DMS 273 (cell line): ENCODE measurements around the gene ARHGEF17.

Source experiments
- DNase-seq: peaks from one replicate; lab custom pipeline; 2025; ENCODE audit not compliant: unreplicated experiment; lab: John Stamatoyannopoulos, UW

Gene ARHGEF17

GRCh38 chr11:73379189-73379880 is 71.3 kb downstream of the ARHGEF17 start:
- no peak for DNase-seq

DNA sequence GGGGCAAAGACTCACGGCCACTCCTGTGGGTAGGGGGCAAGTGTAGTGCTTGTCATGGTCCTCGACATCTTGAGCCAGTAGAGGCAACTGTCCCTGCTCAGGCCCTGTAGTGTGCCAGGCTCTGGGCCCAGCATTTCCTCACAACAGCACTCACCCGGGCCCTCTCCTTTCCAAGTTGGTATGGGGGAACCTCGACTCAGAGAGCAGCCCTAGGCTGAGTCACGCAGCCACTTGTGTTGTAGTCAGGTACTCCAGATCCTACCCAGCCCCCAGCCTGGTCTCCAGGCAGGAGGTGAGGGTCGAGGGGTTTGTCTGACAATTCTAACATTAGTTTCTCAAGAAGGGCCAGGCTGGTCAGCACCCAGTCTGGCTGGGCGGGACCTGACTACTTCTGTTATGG is 72.3 kb downstream of the ARHGEF17 start:
- DNase-seq: no peak

- no peak for DNase-seq
Observed at GRCh38 chr11:73380897-73381410, 72.9 kb downstream of the ARHGEF17 start.

- DNase-seq: no peak
Observed at GRCh38 chr11:73381589-73381988, 73.5 kb downstream of the ARHGEF17 start.

- no peak for DNase-seq
Observed at GRCh38 chr11:73382183-73382582, 74.1 kb downstream of the ARHGEF17 start.

- no peak for DNase-seq
Observed at GRCh38 chr11:73382747-73383146, 74.7 kb downstream of the ARHGEF17 start.

GRCh38 chr11:73383249-73384124 is 75.4 kb downstream of the ARHGEF17 start:
- peak; percentile 31 for DNase-seq

DNA sequence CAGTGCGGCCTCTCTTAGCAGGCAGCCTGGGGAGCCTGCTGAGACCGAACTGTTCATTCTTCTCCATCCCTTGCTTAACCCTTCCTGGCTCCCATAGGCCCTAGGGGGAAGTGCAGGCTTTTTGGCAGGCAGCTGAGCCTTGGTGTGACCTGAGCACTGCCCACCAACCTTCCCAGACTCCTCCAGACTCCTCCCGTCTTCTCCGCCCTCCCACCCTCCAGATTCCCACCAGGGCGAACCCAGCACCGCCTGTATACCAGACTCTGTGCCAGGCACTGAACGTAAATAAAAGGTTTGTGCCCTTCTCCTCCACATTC is 76.0 kb downstream of the ARHGEF17 start:
- DNase-seq: no peak

- no peak for DNase-seq
Observed at GRCh38 chr11:73384531-73384871, 76.4 kb downstream of the ARHGEF17 start.

GRCh38 chr11:73384872-73385689 is 77.0 kb downstream of the ARHGEF17 start:
- DNase-seq: peak; percentile 36

DNA sequence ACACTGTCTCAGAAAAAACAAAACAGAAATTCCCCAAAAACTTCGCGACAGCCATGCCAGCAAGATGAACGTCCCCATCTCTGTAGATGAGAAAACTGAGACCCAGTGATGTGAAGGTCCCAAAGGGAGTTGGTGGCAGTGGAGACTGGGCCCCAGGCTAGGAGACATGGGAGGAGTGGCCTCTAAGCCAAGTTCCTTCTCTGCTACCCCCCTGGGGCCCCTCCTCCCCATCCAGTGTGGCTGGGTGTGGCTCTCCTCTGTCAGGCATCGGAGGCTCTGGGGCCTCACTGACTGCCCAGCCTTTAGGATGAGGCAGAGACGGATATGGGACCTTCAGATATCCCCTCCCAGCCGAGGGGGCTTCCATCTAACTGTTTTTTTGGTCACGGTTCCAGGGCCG is 77.9 kb downstream of the ARHGEF17 start:
- no peak for DNase-seq

DNA sequence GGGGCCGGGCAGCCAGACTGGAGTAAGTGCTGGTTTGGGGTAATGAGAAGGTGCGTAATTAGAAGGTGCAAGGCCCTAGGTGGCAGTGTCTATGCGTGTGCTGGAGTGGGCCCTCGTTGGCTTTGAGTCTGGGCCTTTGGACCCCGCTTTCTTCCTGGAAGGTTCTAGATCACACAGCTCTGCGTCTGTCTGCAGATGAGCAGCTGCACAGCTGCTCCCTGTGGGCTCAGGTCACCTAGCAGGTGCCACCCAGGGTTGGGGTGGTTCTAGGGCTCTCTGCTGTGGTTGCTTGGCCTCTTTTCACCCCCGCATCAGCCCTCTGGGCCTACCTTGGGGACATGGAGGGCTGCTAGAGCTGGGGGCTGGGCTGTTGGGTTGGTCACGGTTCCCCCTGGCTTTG is 78.5 kb downstream of the ARHGEF17 start:
- DNase-seq: no peak

- DNase-seq: no peak
Observed at GRCh38 chr11:73387594-73388264, 79.7 kb downstream of the ARHGEF17 start.

GRCh38 chr11:73388265-73389133 is 80.4 kb downstream of the ARHGEF17 start:
- no peak for DNase-seq

- no peak for DNase-seq
Observed at GRCh38 chr11:73389134-73389525, 81.1 kb downstream of the ARHGEF17 start.

DNA sequence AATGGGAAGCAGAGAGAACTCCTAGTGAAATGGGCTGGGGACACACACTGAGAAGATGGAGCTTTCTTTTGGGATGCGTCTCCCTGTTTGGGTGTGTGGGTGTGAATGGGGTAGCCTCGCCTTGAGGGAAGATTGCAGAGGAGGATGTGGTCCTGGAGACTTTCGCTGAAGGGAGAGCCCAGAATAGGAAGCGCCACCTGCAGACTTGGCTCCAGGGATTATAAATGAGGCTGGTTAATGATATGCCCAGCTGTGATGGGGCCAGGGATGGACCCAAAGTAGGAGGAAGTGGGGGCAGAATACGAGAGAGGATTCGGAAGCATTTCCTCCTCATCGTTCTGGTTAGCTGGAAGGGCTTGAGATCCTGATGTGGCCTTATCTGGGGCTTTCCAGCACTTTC is 81.8 kb downstream of the ARHGEF17 start:
- DNase-seq: no peak

DNA sequence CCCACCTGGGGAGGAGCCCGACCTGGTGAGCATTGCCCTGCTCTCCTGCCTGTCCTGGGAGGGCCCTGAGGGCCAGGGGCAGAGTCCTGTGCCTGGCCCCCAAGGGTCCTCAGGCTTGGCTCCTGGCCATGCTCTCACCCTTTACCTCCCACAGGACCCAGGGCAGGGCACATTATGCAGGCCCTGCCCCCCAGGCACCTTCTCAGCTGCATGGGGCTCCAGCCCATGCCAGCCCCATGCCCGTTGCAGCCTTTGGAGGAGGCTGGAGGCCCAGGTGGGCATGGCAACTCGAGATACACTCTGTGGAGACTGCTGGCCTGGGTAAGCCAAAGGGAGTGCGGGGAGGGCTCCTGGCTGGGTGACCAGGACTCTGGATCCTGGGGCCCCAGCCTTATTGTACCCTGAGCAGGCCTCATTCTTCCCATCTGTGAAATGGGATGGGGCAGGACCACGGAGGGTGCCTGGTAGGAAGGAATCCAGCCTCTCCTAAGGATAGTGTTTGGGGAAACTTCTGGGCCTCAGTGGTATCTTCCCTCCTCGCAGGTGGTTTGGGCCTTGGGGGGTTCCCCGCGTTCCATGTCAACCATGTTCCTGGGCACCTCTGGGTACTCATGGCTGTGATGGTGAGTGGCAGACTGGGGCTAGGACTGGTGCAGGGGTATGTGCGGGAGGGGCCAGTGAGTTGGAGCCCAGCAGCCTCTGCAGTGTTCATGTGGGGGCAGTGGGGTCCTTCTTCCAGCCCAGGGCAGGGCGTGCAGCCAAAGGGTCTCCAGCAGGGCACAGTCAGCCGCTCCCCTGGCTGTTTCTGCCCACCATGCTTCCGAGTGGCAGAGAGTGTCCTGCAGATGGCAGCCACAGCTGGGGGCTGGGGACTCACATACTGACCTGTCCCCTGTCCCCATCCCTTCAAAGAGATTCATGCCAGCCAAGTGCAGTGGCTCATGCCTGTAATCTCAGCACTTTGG is 82.8 kb downstream of the ARHGEF17 start:
- DNase-seq: no peak

GRCh38 chr11:73391665-73392064 is 83.6 kb downstream of the ARHGEF17 start:
- no peak for DNase-seq
